ENCODE measurements around the gene NCBP1. TPM values are rescaled to one million over a fixed set of nuclear protein-coding genes. Genes with fewer than 3 reads are reported as not detected.
A peak's percentile ranks its signal among the peaks of the same experiment; 100 is the strongest.

NCBP1 gene
- total RNA-seq, 3 donors from 2014 or later, result 29.0 to 37.0 (median 36.9) TPM

GRCh38 chr9:97704345-97704677 is 70.7 kb downstream of the NCBP1 start:
- ATAC-seq (no peak), DNase-seq (no peak)
- Histone ChIP-seq H3K9me3 (no peaks in the 10 kb centered on the region), H3K36me3 (ENCODE audit: low read depth) (no peaks in the 10 kb centered on the region), H3K4me3 (no peak overlapping the region), H3K4me1 (ENCODE audit: low read depth) (no peaks in the 10 kb centered on the region)
- intact Hi-C loops (cut with DNase I, micrococcal nuclease), result no loop called here
- TF ChIP-seq CTCF (IDR thresholded peaks at IDR 0.05), result no peak

- Histone ChIP-seq H3K4me1 (ENCODE audit: low read depth) (no peaks in the 10 kb centered on the region), H3K4me3 (no peak overlapping the region), H3K9me3 (no peaks in the 10 kb centered on the region), H3K36me3 (ENCODE audit: low read depth) (no peaks in the 10 kb centered on the region)
- ATAC-seq, result no peak
- intact Hi-C loops (cut with DNase I, micrococcal nuclease), result no loop called here
- no peak for DNase-seq
- no peak for TF ChIP-seq CTCF (IDR thresholded peaks at IDR 0.05)
Observed at GRCh38 chr9:97704851-97705250, 71.2 kb downstream of the NCBP1 start.

GRCh38 chr9:97705354-97705950 is 71.8 kb downstream of the NCBP1 start:
- no peak for DNase-seq
- ATAC-seq, result no peak
- intact Hi-C loops (cut with DNase I, micrococcal nuclease), result no loop called here
- H3K4me1 ChIP-seq (ENCODE audit: low read depth), result no peaks in the 10 kb centered on the region
- no peaks in the 10 kb centered on the region for H3K36me3 ChIP-seq (ENCODE audit: low read depth)
- no peaks in the 10 kb centered on the region for H3K9me3 ChIP-seq
- no peak for TF ChIP-seq CTCF (IDR thresholded peaks at IDR 0.05)
- no peak overlapping the region for H3K4me3 ChIP-seq

GRCh38 chr9:97706246-97706645 is 72.6 kb downstream of the NCBP1 start:
- Histone ChIP-seq H3K9me3 (no peaks in the 10 kb centered on the region), H3K4me3 (no peak overlapping the region), H3K36me3 (ENCODE audit: low read depth) (no peaks in the 10 kb centered on the region), H3K4me1 (ENCODE audit: low read depth) (no peaks in the 10 kb centered on the region)
- no peak for TF ChIP-seq CTCF (IDR thresholded peaks at IDR 0.05)
- intact Hi-C loops (cut with DNase I, micrococcal nuclease), result no loop called here
- ATAC-seq (no peak), DNase-seq (no peak)

- ATAC-seq, result peak; percentile 92
- peak; percentile 82 for TF ChIP-seq CTCF (IDR thresholded peaks at IDR 0.05)
Observed at GRCh38 chr9:97710356-97711222, 77.0 kb downstream of the NCBP1 start.

More at GRCh38 chr9:97710356-97711222, 77.0 kb downstream of the NCBP1 start:
- intact Hi-C loops (cut with DNase I, micrococcal nuclease), result loop anchor here (10.0 kb wide), 1 partner anchor 194 kb away; no protein-coding TSS in a partner anchor
- no peaks in the 10 kb centered on the region for H3K36me3 ChIP-seq (ENCODE audit: low read depth)
- no peaks in the 10 kb centered on the region for H3K9me3 ChIP-seq
- no peaks in the 10 kb centered on the region for H3K4me1 ChIP-seq (ENCODE audit: low read depth)
- peak in 1 of 3 donors; percentile 55 for DNase-seq
- H3K4me3 ChIP-seq, result no peak overlapping the region

All from mucosa of descending colon (tissue), 3 donors.